ENCODE data around the gene SORCS2. TPM values are rescaled to one million over a fixed set of nuclear protein-coding genes. Genes with fewer than 3 reads are reported as not detected.
"Not testable (repeated sequence)": the region's sequence is repeated elsewhere in the genome, so short reads cannot be mapped to it uniquely, and the experiment has no call there.

SORCS2 gene
- total RNA-seq, 1 experiment from 2014 or later, result 0.91 TPM

DNA sequence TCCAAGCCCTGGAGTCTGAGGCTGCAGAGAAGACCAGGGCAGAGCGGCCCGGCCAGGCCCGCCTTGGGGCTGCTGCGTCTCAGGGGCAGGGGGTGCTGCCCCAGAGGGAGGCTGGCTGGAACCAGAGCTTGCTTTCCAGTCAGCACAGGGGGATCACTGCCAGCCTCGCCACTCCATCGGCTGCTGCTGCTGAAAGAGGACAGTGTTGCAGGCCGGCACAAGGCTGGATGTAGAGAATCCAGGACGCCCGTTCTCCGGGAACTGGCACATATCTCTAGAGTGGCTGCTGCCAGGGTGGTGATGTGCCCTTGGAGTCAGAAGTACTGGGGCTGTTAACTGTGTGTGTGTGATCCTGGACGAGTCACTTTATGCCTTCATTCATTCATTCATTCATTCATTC lies 31.9 kb upstream of the SORCS2 start:
- DNase-seq (ENCODE audit: low read depth), result no peak

DNA sequence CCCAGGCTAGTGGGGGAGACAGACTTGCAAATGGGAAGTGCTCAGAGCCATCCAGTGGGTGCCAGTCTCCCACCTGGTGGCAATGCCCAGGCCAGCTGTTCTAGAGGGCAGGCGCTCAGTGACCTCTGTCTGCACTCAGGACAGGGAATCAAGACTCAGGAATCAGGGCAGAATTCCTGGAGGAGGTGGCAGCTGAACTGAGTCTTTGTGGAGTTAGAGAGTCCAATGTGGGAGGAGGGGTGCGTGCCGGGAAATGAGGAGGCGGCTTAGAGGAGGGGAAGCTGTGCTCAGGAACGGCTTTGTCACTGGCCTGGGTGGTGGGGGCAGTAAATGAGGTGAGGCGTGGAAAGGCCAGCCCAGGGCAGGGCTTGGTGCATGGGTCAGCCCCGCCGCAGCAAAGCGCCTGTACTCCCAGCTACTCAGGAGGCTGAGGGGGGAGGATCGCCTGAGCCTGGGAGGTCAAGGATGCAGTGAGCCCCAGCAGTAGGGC lies 31.3 kb upstream of the SORCS2 start:
- DNase-seq (ENCODE audit: low read depth), result no peak

DNA sequence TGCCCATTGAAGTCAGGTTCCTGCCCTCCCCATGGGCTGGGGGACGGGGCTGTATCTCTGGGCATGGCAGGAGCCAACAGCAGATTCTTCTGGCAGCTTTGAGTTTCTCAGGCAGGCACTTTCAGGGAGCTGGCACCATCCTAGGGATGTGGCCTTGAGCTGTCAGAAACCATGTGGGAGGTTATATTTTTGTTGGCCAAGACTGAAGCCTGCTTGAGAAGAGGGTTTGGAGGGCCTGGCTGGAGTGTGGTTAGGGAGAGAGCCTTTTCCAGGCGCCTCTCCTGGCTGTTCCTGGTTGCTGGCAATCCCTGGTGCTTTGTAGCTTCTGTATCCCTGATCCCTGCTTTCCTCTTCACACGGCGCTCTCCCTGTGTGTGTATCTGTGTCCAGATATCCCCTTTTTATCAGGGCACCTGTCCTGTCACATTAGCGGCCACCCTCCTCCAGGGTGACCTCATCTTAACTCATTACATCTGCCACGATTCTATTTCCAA lies 30.6 kb upstream of the SORCS2 start:
- DNase-seq (ENCODE audit: low read depth), result peak; percentile 62

DNA sequence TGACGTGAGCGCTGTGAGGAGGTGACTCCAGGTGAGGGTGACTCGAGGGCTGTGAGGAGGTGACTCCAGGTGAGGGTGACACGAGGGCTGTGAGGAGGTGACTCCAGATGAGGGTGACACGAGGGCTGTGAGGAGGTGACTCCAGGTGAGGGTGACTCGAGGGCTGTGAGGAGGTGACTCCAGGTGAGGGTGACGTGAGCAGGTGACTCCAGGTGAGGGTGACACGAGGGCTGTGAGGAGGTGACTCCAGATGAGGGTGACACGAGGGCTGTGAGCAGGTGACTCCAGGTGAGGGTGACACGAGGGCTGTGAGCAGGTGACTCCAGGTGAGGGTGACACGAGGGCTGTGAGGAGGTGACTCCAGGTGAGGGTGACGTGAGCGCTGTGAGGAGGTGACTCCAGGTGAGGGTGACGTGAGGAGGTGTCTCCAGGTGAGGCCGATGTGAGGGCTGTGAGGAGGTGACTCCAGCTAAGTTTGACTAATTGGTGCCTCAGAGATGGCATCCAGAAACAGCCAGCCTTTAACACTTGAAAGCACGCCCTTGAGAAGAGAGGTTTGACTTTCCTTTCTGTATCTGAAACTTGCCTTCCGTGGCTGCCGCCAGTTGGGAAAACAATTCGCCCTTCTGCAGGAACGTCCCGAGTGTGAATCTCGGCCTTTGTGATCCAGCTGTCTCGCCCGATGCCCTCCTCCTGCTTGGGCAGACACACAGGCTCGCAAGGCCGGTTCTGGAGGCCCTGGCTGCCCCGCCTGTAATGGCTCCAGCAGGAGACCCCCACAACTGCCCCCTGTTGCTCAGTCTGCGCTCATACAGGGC lies 27.1 kb upstream of the SORCS2 start:
- not testable (repeated sequence) for DNase-seq (ENCODE audit: low read depth)

DNA sequence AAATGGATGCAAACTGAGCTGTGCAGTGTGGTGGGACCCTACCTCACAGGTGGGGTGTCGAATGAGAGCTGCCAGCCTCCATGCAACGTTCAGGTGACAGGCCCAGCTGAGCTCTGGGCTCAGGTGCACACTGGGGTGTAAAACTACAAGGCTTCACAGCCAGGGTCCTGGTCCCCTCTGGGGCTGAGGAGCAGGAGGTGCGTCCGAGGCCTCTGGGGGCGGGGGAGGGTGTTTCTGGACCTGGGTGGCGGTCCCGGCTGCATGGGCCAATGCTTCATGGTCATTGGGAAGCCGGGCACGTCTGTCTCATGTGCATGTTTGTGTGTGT lies 26.5 kb upstream of the SORCS2 start:
- no peak for DNase-seq (ENCODE audit: low read depth)

DNA sequence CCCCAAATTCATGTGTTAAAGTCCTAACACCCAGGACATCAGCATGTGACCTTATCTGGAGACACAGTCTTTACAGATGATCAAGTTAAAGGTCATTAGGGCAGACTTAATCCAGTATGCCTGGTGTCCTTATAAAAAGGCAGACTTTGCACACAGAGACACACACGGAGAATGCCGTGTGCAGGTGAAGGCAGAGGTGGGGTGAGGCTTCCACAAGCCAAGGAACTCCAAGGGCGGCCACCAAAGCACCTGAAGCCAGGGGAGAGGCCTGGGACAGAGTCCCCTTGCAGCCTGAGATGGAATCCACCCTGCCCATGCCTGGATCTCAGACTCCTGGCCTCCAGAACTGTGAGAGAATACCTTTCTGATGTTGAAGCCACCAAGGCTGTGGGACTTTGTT lies 26.1 kb upstream of the SORCS2 start:
- no peak for DNase-seq (ENCODE audit: low read depth)

DNA sequence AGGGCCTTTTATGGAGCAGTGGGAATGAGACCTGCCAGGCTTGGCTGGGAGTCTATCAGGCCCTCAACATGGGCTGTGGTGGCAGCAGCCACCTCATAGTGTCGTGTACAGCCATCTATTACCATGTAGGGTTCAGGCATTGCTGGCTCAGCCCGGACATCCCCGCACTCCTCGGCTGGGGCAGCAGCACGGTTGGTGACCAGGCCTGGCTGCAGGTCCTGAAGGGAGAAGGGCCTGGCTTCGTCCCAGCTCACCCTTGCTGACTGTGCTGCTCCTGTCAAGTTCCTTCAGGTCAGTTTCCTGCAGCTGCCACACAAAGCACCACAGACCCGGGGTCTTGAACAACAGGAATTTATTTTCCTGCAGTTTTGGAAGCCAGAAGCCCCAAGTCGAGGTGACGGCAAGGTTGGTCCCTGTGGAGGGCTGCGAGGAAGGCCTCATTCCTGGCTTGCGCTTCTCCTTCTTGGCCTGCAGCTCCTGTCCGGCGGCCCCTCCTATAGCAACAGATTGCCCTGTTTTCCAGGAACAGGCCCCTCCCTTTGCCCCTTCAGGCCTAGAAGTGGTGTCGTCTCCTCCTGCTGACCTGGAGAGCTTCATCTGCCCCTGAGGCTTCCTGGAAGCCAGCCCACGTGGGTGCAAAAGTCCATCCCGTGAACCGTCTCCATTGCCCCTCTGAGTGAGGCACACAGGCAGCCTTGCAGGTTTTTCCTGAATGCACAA lies 25.2 kb upstream of the SORCS2 start:
- no peak for DNase-seq (ENCODE audit: low read depth)

DNA sequence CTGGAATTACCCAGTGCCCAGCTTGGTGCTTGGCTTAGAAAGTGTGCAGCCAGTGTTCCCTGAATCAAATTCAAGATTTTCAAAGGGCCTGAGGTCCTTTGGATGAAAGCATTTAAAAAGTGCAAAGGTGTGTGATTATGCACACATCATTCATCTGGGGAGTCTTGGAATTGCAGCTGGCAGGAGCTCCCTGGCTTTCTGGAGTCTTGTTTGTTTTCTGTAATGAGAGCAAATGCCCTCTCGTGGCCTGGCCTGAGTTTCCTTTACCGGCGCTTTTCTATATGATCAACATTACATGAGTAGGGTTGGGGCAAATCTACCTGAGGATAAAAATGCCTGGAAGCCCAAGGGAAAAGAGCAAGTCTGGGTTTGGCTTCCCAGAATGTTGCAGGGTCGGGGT lies 24.6 kb upstream of the SORCS2 start:
- no peak for DNase-seq (ENCODE audit: low read depth)

DNA sequence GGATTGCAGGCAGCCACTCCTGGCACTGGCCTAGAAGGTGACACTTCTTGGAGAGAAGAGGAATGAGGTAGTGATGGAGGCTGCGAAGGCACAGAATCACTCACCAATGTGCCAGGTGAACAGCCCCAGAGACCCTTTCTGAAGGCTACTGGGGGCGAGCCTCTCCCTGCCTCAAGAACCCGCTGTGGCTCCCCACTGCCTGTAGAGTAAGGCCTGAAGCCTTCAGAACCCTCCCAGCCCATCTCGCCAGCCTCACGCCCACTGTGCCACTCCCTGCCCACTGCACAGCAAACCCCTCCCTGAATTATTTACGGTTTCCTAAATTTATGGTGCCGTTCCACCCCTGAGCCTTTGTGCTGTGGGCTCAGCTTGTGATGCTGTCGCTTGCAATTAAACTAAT lies 24.2 kb upstream of the SORCS2 start:
- DNase-seq (ENCODE audit: low read depth), result no peak

DNA sequence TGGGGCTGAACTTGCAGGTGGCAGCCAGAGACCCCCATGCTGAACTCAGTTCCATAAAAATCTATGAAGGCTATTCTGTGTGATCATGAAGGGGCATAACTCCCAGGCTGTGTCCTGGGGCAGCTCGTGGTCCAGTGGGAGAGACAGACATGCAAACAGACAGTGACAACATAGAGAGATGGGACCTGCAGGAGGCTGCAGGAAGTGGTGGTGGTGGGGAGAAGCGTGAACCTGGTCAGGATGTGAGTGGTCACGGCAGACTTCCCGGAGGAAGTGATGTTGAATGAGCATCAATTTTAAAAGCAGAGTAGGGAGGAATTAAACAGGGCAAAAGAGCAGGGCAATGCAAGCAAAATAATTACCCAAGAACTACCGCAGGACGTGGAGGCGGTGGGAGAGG lies 23.2 kb upstream of the SORCS2 start:
- DNase-seq (ENCODE audit: low read depth), result no peak

DNA sequence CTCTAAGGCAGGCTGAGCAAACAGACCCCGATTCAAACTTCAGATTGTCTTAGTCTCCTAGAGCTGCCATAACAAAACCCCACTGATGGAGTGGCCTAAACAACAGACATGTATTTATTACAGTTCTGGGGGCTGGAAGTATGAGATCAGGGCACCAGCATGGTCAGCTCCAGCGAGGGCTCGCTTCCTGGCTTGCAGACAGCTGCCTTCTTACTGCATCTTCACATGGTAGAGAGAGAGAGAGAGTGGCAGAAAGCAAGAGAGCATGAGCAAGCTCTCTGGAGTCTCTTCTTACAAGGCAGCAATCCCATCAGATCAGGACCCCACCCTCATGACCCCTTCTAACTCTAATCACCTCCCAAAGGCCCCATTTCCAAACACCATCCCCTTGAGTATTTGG lies 22.3 kb upstream of the SORCS2 start:
- DNase-seq (ENCODE audit: low read depth), result no peak

DNA sequence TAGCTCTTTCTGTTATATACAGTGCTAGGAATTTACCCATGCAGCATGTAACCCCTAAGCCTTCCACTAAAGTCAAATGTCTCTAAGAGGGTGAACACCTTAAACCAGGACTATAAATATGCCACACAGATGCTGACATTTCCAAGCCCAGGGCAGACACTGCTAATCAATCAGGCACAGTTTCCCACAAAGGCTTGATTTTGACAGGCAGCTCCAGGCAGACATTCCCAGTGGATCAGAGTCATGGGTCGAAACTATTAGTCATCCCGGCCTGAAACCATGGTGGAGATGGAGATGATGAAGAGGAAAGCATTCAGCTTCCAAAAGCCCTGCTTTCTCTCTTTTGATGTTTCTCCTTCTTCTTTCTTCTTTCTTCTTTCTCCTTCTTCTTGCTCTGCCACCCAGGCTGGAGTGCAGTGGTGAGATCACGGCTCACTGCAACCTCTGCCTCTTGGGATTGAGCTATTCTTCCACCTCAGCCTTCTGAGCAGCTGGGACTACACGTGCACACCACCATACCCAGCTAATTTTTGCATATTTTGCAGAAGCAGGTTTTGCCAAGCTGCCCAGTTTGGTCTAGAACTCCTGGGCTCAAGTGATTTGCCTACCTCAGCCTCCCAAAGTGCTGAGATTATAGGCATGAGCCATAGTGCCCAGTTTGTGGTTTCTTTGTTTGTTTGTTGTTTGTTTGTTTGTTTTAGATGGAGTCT lies 21.0 kb upstream of the SORCS2 start:
- no peak for DNase-seq (ENCODE audit: low read depth)

DNA sequence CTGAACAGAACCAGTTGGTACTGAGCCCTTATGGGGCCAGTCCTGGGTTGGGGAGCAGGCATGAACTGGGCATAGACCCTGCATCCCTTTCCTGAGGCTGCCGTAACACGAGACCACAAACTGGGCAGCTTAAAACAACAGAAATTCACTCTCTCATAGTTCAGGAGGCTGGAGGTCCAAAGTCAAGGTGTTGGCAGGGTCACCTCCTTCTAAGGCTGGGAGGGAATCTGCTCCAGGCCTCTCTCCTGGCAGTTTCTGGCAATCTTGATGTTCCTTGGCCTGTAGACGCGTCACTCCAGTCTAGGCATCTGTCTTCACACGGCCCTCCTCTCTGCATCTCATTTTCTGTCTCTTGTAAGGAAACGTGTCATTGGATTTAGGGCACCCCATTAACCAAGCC lies 19.8 kb upstream of the SORCS2 start:
- DNase-seq (ENCODE audit: low read depth), result no peak

DNA sequence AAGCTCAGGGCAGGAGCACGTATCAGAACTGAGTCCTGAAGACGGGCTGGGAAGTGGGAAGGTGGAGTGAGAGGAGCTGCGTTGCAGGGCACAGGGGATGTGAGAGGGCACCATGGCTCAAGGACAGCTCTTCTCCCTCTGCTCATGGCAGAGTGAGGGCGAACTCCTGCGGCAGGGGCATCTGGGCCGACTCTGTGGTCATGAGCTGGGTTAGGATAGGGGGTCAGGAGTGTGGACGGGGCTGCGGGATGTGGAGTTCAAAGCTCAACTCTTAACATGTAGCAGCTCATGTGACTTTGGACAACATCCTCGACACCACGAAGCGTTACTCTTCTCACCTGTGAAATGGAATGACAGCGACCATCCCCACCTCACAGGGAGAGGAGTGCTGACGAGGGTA lies 19.4 kb upstream of the SORCS2 start:
- DNase-seq (ENCODE audit: low read depth), result no peak

DNA sequence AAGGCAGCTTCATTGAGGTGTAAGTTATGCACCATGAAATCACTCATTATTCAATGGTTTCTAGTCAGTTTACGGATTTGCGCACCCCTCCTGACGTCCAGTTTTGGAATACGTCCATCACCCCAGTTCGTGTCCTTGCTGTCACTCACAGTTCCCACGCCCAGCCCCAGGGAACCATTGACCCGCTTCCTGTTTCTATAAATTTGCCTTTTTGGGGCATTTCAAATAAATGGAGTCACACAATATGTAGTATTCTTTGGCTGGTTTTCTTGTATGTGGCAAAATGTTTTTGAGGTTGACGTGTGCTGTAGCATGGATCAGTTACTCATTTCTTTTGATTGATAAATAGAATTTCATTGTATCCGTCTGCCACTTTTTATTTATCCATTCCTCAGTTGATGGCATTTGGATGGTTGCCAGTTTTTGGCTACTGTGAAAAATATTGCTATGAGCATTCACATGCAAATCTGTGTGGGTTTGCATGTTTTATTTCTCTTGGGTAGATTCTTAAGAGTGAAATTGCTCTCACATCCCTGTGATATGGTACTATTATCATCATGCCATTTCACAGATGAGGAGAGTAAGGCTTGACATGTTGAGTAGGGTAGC lies 18.4 kb upstream of the SORCS2 start:
- no peak for DNase-seq (ENCODE audit: low read depth)

DNA sequence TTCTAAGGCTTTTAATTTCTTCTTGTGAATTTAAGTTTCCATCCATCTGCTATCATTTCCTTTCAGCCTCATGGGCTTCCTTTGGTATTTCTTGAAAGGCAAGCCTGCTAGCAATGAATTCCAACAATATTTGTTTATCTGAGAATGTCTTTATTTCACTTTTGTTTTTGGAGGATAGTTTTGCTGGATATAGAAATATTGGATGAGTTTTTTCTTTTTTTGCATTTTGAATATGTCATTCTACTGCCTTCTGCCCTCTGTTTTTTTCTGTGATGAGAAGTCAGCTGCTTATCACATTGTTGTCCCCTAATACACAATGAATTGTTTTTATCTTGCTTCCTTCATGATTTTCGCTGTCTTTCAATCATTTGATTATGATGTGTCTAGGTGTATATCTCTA lies 13.2 kb upstream of the SORCS2 start:
- no peak for DNase-seq (ENCODE audit: low read depth)

DNA sequence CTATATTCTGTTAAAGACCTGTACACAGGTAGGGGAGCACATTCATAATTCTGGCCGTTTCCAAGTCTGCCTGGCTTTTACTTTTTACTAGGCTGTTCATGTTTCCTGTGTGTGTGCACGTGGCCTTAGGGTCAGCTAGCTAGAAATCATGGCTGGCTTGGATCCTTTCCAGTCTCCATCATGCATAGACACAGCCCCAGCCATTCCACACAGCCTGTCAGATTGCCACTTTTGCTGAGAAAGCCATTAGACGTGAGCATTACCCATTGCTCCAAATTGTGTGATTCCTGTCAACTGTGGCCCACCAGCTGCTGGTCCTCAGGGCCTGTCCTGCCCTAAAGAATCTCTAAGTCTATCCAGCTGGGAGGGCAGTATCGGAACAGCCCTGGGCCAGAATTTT lies 11.4 kb upstream of the SORCS2 start:
- no peak for DNase-seq (ENCODE audit: low read depth)

DNA sequence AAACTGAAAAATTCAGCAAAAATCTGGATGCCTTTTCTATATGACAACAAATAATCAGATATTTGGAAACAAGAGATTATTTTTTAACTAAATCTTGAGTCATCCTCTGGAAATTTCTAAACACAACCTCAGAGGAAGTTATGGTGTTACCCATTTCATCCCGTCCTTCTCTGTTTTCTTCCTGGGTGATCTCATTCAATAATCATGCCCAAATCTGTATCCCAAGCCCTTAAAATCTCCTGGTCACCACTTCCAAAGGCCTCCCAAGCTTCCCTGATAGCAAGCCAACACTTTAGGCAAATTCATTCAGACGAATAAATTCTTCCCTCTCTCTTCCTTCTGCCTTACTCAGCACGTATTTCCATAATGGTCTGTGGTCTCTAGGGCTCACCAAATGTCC lies 9.7 kb upstream of the SORCS2 start:
- DNase-seq (ENCODE audit: low read depth), result no peak

DNA sequence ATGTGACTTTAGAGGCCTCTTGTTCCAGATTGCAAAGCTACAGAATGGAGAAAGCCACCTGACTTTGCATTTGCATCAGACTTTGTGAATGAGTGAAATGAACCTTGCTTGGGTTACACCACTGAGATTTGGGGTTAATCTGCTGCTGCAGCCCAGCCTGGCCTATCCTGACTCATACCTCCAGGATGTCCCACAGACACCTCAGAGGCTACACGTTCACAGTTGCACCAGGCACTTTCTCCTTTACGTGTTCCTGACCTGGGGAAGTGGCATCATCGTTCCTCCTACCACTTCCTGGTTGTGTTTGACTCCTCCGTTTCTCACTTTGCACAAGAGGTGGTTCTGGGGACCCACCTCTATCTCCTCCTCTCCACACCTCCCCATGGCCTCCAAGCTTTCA lies 9.2 kb upstream of the SORCS2 start:
- no peak for DNase-seq (ENCODE audit: low read depth)

DNA sequence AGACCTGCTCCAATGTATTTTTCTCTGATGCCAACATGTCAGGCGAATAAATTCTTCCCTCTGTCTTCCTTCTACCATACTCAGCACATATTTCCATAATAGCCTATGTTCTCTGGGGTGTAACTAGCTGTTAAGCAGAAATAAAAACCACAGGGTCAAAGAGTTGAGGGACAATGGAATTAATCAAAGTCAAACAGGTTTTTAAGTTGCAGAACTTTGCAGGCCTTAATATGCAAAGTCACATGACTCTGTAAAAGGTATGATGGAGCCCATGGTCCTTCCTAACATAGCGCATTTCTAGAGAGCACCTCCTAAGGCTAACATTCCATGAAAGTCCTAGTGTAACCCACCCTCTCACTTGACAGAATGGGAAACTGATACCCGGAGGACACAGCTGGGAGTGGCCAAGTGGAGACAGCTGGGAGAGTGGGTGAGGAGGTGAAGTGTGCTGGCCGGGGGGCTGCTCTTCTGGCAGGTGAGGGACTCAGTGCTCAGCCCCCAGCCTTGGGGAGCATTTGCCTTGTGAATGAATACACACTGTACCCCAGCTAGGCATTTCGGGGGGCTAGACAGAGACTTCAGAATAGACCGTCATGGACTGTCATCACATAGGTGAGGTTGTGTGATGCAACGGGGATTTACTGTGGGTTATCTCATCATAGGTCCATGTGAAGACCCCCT lies 8.4 kb upstream of the SORCS2 start:
- peak; percentile 0 for DNase-seq (ENCODE audit: low read depth)

DNA sequence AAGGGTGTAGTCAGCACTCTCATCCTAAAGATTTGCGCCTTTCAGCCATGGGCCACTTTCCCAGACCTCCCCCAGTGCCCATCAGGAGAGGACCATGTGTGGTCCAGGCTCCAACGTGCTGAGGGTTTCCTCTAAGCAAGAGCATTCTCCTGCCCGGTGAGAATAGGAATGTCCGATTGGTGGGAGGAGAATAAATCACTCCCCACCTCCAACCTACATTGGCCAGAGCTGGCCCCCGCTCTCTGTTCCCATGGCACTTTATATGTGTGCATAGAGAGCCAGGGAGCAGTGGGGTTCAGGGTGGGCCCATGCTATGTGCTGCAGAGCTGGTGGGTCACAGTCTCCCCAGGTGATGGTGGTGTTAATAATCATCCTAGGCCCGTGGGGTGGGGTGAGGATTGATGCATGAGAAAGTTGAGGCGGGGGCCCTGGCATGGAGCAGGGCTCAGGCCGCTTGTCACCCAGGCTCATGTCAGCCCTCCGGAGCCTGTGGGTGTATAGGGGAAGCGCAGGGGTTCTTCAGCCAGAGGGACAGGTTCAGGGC lies 6.8 kb upstream of the SORCS2 start:
- DNase-seq (ENCODE audit: low read depth), result no peak
